HG02981 (cell line): ENCODE results near the gene ESPN.
"Not testable (repeated sequence)": the region's sequence is repeated elsewhere in the genome, so short reads cannot be mapped to it uniquely, and the experiment has no call there.

Experiments
- ATAC-seq: cut with Tn5 transposase; IDR thresholded peaks from one replicate; pipeline ENCODE4 v1.9.1; 2021; ENCODE audit warnings: mild to moderate bottlenecking, moderate library complexity; ENCODE audit not compliant: unreplicated experiment

Gene ESPN

DNA sequence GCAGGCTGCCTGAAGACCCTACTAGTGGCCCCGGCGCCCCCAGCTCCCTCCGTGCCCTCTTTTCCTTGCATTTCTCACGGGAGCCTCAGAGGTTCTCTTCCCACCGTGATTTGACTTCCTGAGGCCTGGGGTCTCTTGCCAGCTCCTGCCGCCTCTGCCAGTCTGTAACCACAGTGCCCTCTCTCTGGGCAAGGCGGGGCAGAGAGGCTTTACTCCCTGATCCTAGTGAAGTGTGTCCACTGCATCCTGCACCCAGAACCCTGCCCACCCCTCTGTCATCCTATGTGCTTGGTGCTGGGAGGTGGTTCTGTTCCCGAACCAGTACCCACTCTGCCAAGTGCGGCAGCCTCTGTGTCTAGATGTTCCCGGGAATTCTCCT is 2.4 kb downstream of the ESPN start:
- no peak for ATAC-seq

DNA sequence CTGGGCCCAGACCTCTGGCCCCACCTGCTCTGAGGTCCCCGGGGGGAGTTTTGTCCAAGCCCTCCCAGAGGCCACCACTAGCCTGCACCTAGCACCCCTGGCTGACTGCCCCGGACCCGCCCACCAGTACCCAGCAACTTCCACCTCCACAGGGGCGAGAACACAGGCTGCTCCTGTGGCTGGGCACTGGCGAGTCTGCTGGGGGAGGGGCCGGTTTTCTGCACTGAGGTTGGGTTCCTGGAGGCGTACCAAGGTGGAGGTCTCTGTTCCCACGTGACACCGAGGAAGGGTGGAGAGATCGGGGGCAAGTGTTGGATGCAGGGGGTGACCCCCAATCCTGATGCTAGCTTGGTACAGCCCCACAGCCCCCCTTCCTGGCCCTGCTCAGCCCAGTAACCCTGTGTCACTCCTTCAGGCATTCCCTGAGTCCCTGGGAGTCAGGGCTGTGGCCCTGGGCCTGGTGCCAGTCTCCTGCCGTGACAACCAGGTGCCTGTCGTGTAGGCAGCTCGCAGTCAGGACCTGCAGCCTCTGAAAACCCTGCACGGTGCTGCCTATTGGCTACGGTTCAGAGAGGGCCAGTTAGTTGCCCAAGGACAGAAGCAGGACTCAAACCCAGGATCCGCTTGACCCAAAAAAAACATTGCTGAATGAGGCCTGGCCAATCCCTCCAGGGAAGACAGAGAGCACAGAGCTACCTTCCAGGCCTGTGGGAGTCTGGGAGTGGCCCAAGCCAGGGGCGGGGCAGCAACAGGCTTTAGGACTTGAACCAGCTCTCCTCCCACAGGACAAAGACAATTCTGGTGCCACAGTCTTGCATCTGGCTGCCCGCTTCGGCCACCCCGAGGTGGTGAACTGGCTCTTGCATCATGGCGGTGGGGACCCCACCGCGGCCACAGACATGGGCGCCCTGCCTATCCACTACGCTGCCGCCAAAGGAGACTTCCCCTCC is 3.1 kb downstream of the ESPN start:
- ATAC-seq = no peak

DNA sequence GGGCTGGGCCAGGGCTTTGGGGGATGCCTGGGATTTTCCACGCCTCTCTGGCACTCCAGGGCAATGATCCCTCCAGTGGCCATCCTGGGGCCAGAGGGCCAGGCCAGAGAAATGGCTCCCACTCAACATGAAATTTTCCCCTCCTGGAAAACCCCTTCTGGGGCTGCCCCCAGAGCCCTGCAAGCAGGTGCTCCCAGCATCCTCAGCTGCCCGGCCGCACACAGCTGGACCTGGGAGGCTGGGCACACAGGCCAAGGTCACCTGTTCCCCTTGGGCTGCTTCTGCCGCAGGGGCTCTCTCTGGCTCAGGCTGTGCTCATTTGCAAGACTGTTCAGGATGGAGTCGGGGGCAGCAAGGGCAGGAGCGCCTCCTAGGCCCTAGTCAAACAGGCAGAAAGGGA is 3.9 kb downstream of the ESPN start:
- not testable (repeated sequence) for ATAC-seq

DNA sequence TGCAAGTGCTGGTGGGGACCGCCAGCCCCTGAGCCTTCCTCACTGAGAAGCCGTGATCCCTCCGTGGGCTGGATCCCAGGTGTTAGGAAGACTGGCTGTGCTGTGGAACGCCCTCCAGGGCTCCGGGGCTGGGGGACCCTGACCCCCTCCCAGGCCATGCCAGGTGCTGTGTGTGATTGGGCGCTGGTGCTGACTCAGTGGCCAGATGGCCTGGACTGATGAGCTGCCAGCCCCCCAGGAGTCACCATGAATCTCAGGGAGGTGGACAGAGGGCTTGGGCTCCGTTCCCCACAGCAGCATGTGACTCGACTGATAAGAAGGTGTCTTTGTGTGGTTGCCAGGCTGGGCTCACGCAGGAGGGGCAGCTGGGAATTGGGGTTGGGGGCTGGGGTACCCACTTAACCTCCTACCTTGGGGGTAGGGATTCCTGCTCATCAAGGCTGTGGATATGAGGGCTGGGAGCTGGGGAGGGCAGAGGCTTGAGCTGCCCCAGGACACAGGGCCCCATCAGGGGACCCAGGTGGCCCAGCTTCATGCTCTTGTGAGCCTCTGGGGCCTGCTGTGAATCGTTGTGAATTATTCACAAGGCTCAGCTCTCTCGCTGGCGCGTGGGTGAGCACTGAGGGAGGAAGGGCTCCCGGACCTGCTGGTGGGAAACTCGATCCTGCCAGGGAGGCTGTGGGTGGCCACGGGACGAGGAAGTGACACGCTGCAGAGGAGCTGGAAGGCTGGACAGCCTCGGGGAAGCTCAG is 5.3 kb downstream of the ESPN start:
- not testable (repeated sequence) for ATAC-seq

DNA sequence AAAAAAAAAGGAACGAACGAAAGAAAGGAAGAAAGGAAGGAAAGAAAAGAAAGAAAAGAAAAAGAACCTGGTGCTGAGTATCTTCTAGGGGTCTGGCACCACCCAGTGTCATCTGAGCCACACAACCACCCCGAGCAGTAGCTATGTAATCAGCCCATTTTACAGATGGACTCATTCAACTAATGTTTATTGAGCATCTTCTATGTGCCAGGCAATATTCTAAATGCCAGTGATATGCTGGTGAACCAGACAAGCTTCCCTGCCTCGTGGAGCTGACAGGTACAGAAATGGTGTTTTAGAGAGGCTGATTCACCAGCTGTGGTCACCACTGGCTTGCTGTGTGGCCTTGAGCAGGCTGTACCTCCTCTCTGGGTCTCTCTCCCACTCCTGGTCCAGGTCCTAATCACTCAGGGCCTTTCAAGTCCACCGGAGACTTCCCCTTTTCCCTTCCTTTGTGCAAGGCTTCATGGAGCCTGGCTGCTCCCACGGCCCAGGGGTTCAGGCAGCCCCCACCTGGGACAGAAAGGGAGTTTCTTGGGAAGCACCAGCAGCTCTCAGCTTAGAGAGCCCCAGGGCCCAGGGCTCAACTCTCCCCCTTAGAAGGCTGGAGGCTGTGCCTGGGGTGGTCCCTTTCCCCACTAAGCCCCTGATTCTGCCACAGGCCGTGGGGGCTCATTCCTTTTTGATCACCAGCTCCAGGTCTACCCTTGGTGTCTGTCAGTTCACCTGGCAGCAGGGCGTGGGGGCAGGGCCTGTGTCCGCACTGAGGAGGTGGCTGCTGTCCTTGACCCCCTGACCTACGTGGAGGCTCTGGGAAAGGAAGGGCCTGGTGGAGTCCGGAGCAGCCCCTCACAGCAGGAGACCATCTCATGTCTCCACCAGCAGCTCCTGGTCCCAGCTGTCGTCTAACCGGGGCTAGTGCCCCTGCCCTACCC is 7.3 kb downstream of the ESPN start:
- not testable (repeated sequence) for ATAC-seq

DNA sequence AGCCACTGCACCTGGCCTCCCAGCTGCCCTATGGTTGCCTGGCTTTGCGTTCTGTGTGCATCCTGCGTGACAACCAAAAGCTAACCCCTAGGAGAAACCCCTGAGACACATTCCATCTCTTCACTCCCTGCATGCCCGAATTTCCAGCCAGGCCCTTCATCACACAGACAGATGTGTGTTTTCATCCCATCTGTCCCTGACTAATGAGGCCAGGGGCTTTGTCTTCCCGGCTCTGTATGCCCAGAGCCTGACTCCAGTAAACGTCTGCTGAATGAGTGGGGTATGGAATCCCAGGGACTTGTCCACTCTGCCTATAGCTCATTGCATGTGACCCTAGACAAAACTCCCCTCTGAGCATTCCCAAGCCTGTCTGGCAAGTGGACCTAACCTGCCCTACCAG is 9.6 kb downstream of the ESPN start:
- no peak for ATAC-seq

DNA sequence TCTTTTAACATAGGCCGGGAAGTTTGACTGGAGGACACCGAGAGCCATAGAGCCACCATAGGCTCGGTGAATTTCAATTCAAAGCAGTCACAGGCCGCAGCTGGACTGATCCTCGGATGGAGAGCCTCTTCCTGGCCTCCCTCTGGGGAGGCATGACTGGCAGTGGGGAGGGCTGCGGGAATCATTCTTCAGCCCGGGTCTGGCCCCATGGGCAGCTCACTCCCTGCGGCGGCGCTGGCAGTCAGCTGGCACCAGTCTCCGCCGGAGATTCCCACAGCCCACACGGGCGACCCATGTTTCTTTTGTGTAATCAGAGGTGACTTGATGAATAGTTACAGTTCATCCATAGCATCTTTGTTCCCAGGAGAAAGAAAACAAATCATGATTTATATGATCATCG is 10.6 kb downstream of the ESPN start:
- ATAC-seq = no peak

DNA sequence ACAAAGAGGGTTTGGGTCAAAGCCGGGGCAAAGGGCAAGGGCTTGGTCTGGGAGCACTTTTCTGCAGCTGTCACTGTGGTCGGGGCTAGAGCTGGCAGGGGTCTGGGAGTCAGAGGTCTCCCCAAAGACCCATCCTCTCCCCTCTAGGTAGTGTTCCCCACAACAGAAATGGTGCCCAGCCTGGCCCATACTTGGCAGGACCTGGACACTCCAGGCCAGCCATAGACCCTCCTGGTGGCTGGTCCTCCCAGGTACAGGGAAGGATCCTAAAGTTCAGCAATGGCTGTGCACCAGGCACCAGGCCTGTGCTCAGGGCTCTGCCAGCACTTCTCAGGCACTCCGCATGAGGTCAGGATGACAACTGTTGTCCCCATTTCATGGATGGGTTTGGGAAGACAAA is 11.0 kb downstream of the ESPN start:
- no peak for ATAC-seq

DNA sequence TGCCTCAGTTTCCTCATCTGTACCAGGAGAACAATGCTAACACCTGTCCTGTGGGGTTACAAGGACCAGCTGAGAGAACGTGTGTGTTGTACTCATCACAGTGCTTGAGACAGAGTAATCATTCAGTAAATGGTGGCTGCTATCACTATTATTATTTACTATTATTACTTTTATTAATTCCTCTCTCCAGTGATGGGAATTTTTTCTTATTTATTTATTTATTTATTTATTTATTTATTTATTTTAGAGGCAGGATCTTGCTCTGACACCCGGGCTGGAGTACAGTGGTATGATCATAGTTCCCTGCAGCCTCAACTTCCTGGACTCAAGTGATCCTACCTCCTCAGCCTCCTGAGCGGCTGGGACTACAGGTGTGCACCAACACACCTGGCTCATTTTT is 11.7 kb downstream of the ESPN start:
- ATAC-seq = not testable (repeated sequence)

DNA sequence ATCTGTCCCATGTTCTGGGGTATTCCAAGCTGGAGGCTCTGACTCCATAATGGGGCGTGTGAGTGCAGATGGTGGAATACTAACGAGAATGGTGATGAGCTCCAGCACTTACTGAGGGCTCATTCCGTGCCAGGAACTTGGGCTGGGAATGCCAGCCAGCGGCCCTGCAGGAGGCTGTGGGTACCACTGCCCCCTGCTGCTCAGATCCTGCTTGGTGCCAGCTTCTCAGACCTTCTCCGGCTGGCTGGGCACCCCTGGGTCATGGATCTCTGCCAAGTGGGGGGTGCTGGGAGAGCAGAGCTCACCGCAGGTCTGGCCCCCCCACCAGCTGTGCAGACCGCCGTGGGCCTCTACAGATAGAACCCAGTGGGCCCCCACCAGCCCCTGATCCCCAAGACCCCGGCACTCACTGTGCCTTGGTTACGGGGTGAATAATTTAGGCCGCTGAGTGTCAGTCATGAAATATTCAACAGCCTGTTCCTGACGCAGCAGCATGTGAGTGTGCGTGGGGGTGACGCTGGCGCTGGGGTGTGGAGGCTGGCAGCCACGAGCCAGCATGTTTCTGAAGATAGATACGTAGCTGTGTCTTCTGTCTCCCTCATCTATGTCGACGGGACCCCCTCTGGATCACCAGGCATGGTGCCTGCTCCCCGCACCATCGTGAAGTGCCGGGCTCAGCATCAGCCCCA is 12.6 kb downstream of the ESPN start:
- not testable (repeated sequence) for ATAC-seq

DNA sequence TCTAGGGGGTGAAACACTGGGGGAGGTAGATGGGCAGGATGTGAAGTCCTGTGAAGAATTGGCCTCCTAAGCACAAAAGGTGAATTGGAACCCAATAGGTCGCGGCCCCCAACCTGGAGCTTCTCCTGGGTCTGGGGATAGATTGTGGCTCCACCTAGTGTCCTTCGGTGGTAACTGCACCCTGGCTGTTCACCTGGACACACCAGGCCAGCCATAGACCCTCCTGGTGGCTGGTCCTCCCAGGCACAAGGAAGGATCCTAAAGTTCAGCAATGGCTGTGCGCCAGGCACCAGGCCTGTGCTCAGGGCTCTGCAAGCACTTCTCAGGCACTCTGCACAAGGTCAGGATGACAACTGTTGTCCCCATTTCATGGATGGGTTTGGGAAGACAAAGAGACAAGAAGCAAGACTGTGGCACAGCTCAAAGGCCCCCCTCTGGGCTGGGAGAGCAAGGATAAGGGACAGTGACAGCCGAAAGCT is 13.5 kb downstream of the ESPN start:
- ATAC-seq = no peak

DNA sequence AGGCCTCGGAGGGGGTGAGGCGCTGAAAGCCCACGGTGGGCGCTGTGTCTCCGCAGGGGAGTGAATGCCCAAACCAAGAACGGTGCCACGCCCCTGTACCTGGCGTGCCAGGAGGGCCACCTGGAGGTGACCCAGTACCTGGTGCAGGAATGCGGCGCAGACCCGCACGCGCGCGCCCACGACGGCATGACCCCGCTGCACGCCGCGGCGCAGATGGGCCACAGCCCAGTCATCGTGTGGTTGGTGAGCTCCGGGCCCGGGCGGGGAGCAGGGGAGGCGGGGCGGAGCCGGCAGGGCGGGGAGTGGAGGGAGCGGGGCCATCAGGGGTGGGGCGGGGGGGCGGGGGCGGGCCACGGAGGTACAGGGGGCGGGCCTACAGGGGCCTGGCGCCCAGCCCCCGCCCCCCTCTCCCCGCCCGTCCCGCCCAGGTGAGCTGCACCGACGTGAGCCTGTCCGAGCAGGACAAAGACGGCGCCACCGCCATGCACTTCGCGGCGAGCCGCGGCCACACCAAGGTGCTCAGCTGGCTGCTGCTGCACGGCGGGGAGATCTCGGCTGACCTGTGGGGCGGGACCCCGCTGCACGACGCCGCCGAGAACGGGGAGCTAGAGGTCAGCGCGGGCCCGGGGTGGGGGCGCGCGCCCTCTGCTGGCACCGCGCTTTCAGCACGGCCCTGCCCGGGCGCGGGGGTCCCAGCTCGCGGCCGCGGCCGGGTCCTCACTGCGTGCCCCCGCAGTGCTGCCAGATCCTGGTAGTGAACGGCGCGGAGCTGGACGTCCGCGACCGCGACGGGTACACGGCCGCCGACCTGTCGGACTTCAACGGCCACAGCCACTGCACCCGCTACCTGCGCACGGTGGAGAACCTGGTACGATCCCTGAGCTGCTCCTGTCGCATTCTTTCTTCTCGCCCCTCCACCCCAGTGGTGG is 15.9 kb downstream of the ESPN start:
- peak; percentile 48 for ATAC-seq

DNA sequence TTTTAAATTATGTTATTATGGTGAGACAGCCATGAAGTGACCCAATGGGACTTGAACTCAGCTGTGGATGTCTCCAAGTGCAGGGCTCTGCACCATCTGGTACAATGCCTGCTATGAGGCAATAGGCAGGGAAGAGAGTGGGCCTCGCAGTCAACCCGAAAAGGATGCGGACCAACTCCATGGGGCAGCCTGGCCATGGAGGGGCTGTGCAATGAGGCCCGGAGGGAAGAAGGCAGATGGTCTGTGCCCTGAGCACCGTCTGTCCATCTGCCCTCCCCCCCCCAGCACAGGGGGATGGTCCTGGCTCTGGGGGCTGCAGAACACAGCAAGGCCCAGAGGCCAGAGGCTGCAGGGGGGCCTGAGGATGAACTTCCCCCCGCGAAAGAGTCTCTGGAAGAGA is 17.0 kb downstream of the ESPN start:
- no peak for ATAC-seq

DNA sequence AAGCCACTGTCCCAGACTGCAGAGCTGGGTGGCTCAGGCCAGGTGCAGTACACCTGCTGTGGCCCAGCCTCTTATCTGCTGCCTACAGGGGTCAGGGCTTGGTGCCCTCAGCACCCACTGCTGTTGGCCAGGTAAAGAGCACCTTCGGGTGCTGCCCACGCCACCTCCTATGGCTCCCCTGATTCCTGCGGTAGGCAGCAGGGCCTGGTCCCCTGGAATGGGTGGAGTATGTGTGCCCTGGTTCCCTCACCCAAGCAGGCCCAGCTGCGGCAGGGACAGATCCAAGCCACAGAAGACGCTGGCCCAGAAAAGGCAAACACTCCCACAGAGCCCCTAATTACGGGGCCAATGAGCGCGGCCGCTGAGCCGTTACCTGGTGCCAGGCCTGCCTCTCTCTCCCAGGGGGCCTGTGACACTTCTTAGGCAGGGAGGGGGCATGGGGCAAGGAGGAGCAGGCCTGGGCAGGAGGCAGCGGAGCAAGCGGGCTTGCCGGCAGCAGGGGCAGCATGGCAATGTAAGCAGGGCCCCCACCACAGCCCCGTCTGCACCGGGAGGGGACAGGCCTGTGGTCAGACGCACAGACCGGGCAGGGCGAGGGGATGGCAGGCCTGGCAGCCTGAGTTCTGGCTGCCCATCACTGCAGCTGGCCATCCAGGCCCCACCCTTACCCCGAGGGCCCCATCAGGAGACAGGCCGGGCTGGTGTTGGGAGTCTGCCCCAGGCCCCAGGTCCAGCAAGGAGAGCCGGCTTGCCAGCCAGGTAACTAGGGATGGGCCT is 19.0 kb downstream of the ESPN start:
- ATAC-seq = no peak

DNA sequence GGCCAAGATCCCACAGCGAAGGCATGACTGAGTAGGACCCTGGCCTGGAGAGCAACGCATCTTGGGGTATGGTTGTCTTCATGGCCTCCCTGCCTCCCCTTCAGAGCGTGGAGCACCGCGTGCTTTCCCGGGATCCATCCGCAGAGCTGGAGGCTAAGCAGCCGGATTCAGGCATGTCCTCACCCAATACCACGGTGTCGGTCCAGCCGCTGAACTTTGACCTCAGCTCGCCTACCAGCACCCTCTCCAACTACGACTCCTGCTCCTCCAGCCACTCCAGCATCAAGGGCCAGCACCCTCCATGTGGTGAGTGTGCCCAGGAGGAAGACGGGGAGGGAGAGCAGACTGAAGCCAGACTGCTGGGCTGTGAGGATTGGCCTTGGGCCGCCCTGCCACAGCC is 19.8 kb downstream of the ESPN start:
- ATAC-seq = no peak

DNA sequence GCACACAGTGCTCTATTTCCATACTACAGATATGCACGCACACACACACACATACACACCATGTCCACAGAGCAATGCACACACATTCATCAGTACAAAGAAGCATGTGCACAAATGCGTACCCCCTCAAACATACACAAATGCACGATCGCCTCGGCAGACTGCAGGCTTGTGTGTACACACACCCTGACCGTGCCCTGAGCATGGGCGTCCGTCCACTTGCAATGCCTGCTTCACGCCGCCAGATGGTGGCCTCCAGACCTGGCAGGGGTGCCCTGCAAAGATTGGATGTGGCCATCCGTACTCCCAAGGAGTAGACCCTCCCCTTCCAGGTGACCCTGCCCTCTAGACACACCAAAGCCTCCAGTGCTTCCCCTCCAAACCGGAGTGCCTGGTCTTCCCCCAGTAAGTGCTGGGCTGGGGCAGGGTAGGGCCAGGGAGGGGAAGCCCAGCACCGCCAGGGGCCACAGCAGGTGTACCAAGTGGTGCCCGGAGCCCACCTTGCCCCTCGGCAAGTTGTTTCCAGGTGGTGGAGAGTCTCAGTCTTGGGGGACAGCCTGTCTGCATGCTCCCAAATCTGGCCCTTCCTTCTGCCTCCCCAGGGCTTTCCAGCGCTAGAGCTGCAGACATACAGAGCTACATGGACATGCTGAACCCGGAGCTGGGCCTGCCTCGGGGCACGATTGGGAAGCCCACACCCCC is 20.6 kb downstream of the ESPN start:
- no peak for ATAC-seq

DNA sequence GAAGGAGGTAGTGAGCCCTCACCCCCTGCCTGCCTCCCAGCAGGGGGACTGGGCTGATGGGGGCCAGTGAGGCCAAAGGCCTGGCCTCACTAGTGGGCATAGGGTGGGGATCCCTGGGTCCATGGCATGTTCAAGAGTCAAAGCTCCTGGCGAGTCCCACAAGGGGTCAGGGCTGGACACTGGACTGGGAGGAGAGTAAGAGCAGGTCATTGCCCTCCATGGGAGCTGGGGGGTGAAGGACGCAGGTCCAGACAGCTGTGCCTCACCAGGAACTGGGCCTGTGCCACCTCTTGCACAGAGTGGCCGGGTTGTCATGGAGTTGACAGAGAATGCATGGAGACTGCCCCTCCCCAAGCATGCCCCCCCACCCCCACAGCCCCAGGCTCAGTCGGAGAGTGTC is 21.4 kb downstream of the ESPN start:
- not testable (repeated sequence) for ATAC-seq

DNA sequence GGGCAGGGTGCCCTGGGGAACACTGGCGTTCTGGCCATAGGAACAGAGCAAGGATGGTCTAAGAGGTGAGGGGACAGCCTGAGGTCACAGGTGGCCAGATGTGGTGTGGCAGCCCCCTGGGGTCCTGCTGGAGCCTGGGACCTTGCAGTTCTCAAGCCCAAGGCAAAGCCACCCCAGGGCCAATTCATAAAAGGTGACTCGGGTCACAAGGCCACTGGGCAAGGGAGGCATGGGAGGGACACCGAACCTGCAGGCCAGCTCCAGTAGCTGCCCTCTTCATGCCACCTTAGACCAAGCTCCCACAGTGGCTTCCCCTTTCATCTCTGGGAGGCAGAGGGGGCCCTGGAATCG is 22.1 kb downstream of the ESPN start:
- ATAC-seq = no peak
